Measurements from ENCODE around the gene TMEM131L.
"Not testable (repeated sequence)": the region's sequence is repeated elsewhere in the genome, so short reads cannot be mapped to it uniquely, and the experiment has no call there.

The TMEM131L gene

DNA sequence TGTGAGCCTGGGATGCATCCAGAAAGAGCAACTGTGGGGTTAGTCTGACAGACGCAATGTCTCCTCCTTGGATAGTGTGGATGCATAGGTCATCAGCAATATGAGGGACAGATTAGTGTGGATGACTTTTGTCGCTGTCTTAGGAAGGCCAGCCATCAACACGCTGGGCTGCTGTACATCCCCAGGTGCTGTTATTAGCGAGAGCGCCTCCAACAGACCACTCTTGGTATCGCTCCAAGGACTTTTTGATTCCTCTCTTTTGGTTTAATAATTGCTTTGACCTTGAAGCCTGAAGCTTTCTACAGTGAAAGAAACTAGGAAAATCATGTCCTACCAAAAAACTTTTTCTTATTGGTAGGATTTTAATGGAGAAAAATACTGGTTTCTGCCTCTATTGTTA, 76.7 kb downstream of the TMEM131L start:
- FAIRE-seq, result no peak
- no peak for DNase-seq (ENCODE audit: insufficient read length)
- peak; percentile 15; the same call in 1 of the 2 replicates for TF ChIP-seq POLR2AphosphoS5 (IDR thresholded peaks at IDR 0.05; ENCODE audit: low read depth, low read length)
- TF ChIP-seq POLR2A (IDR thresholded peaks at IDR 0.05; ENCODE audit: low read depth, low read length), result no peak
- TF ChIP-seq TAF1 (IDR thresholded peaks at IDR 0.05; ENCODE audit: borderline replicate concordance, low read depth, low read length), result no peak

DNA sequence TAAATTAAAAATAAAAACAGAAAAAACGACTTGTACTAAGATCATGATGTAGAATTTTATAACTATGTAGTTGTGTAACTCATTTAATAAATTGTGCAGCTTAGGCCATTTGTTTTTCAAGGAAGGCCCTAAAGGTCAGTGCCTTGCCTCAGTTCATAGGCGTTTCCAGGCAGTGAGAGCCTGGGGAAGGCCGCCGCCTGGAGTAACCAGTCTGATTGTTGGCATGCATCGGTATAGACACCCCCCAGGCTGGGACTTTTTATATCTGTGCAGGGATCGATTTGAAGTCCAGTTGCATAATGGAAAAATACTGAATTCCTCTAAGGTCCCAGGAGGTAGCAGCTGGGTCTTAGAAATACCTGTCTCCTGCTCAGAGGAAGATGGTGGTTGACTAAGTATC, 77.2 kb downstream of the TMEM131L start:
- FAIRE-seq, result no peak
- no peak for TF ChIP-seq TAF1 (IDR thresholded peaks at IDR 0.05; ENCODE audit: borderline replicate concordance, low read depth, low read length)
- no peak for TF ChIP-seq POLR2AphosphoS5 (IDR thresholded peaks at IDR 0.05; ENCODE audit: low read depth, low read length)
- no peak for TF ChIP-seq POLR2A (IDR thresholded peaks at IDR 0.05; ENCODE audit: low read depth, low read length)
- DNase-seq (ENCODE audit: insufficient read length), result no peak

DNA sequence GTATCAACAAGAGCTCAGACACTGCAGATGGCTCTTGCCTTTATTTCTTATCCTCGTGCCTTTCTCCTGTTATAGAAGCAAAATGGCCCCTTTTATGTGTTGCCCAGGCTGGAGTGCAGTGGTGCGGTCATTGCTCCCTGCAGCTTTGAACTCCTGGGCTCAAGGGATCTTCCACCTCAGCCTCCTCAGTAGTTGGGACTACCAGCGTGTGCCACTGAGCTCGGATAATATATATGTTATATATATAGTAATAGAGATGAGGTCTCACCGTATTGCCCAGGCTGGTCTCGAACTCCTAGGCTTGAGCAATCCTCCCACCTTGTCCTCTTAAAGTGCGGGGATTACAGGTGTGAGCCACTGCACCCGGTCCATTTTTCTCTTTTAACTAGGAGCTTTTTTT, 79.7 kb downstream of the TMEM131L start:
- no peak for DNase-seq (ENCODE audit: insufficient read length)
- FAIRE-seq, result no peak
- no peak for TF ChIP-seq TAF1 (IDR thresholded peaks at IDR 0.05; ENCODE audit: borderline replicate concordance, low read depth, low read length)
- no peak for TF ChIP-seq POLR2A (IDR thresholded peaks at IDR 0.05; ENCODE audit: low read depth, low read length)
- no peak for TF ChIP-seq POLR2AphosphoS5 (IDR thresholded peaks at IDR 0.05; ENCODE audit: low read depth, low read length)

DNA sequence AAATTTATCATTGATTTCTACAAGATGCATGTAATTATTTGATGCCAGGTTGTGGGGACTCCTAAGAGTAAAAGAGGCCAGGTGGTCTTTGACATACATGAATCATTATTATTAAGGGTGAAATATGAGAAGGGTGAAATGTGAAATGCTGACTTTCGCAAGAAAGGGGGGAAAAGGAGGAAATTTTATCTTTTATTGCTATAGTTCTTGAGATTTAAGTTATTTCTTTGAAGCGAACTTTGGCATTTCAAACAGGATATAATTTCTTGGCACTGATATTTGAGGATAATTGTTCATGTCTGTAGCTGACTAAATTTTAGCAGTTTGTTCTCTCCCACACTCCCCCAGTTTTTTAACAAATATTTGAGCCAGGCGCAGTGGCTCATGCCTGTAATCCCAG, 80.1 kb downstream of the TMEM131L start:
- TF ChIP-seq TAF1 (IDR thresholded peaks at IDR 0.05; ENCODE audit: borderline replicate concordance, low read depth, low read length), result no peak
- no peak for TF ChIP-seq POLR2AphosphoS5 (IDR thresholded peaks at IDR 0.05; ENCODE audit: low read depth, low read length)
- FAIRE-seq, result no peak
- no peak for DNase-seq (ENCODE audit: insufficient read length)

DNA sequence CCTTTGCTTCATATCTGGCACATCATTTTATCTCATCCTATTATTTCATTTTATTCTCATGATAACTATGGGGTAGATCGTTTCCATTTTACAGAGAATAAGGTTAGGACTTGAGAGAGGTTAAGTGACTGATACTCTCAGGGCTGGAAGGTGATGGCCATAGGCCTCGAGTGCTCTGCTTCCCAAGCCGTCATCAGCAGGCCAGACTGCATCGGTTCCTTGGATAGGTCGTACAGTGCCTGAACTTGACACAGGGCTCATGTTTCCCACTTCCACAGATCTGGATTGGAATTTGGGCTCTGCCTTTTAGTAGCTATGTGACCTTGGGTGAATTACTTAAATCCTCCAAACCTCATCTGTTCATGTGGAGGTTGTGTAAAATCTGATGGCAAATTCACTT, 81.4 kb downstream of the TMEM131L start:
- no peak for FAIRE-seq
- DNase-seq (ENCODE audit: insufficient read length), result no peak
- TF ChIP-seq TAF1 (IDR thresholded peaks at IDR 0.05; ENCODE audit: borderline replicate concordance, low read depth, low read length) (no peak), POLR2A (IDR thresholded peaks at IDR 0.05; ENCODE audit: low read depth, low read length) (no peak), POLR2AphosphoS5 (IDR thresholded peaks at IDR 0.05; ENCODE audit: low read depth, low read length) (no peak)

DNA sequence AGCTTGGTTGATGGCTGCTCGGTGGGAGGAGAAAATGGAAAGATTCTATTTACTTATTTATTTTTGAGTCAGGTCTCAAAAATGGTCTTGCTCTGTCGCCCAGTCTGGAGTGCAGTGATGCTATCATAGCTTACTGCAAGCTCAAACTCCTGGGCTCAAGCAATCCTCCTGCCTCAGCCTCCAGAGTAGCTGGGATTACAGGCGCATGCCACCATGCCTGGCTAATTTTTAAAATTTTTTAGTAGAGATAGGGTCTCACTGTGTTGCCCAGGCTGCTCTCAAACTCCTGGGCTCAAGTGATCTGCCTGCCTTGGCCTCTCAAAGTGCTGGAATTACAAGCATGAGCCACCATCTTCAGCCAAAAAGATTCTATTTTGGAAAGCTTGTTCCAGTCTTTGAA, 82.7 kb downstream of the TMEM131L start:
- FAIRE-seq; DNase-seq (ENCODE audit: insufficient read length): not testable (repeated sequence)

DNA sequence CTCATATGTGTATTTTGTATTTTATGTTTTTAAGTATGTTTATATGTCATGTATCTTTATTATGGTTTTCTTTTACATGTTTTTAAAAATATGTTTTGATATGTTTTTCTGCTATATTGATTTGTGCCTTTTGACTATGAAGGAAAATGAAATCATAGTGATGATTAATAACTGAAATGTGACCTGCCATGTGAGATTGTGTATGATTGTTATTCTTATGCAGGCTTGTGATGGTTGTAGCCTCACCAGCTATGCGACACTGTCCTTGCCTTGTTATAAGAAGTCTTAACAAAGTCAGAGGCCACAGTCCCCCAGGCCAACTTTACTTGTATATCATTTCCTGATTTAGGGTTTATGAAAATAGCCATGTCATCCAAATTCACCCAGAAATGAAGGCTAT, 83.2 kb downstream of the TMEM131L start:
- FAIRE-seq, result peak; percentile 75
- TF ChIP-seq POLR2AphosphoS5 (IDR thresholded peaks at IDR 0.05; ENCODE audit: low read depth, low read length) (no peak), TAF1 (IDR thresholded peaks at IDR 0.05; ENCODE audit: borderline replicate concordance, low read depth, low read length) (no peak), POLR2A (IDR thresholded peaks at IDR 0.05; ENCODE audit: low read depth, low read length) (no peak)
- DNase-seq (ENCODE audit: insufficient read length), result no peak

DNA sequence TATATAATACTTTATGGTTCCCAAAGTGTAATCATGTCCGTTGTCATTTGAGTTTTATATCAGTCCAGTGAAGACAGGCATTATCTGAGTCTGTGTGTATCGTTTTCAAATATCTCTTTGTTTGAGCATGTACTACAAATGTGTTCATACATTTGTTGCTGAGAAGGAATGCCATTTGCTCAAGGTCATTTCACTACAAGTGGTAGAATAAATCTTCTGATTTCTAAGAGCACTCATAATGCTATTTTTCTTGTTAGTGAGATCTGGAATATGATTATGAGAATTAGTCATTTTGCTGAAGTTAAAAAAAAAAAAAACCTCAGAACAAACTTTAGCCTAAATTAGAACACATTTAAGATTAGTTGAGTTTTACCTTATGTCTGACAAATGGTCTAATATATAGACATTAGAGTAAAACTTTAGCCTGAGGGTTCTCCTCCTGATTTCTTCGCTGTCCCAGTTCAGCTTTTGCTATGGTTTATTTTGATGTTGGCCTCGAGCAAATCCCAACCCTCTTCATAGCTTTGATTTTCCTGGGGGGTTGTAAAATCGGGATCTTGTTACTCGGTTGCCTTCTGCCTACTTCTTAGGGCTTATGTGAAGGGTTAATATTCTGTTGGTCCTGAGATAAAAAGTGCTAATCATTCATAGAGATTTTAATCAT, 87.1 kb downstream of the TMEM131L start:
- FAIRE-seq, result peak; percentile 70
- DNase-seq (ENCODE audit: insufficient read length), result no peak
- TF ChIP-seq POLR2A (IDR thresholded peaks at IDR 0.05; ENCODE audit: low read depth, low read length) (no peak), TAF1 (IDR thresholded peaks at IDR 0.05; ENCODE audit: borderline replicate concordance, low read depth, low read length) (no peak), POLR2AphosphoS5 (IDR thresholded peaks at IDR 0.05; ENCODE audit: low read depth, low read length) (no peak)

DNA sequence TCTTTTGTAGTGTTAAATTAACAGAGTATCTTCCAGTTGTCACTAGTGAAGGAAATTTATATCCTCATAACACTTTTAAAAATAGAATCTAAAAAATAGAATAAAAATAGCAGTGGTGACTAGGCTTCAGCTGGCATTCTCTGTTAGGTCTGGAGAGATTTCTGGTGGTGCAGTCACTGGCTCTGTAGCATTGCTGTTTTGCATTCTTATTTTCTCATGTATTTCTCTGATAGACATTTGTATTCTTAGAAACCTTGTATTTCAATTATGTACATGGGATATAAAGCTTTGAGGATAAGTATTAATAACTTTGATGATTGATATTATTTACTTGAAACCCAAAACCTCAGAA, 87.6 kb downstream of the TMEM131L start:
- DNase-seq (ENCODE audit: insufficient read length), result no peak
- no peak for FAIRE-seq
- no peak for TF ChIP-seq POLR2A (IDR thresholded peaks at IDR 0.05; ENCODE audit: low read depth, low read length)
- TF ChIP-seq TAF1 (IDR thresholded peaks at IDR 0.05; ENCODE audit: borderline replicate concordance, low read depth, low read length), result no peak
- TF ChIP-seq POLR2AphosphoS5 (IDR thresholded peaks at IDR 0.05; ENCODE audit: low read depth, low read length), result no peak

DNA sequence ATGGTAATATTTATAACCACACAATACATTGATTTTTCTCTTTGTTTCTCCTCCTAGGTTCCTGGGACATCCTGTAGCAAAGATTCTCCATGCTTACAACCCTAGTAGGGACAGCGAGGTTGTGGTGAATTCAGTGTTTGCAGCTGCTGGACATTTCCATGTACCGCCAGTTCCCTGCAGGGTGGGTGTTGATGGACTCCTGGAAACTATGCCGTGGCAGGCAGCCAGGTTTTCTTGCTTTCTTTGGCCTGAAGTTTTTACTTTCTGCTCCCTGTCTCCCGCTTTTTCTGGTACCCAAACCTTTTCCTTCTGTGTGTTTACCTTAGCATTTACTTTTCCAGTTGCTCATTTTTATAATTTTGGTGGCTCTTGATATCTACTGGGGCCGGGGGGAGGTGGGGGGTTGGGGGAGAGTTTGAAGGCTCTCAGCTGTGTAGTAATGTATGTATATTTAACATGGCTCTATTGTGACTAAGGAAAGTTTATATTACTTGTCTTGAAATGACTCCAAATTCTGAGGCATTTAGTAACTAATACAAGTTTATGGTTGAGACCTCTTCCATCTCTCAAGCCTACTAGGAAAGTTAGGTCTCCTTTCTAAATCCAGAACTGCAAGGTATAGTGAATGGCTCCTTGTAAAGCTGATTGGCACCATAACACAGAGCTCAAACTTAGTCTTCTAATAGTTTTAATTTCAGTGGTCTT, 89.7 kb downstream of the TMEM131L start:
- no peak for DNase-seq (ENCODE audit: insufficient read length)
- FAIRE-seq, result no peak
- no peak for TF ChIP-seq POLR2A (IDR thresholded peaks at IDR 0.05; ENCODE audit: low read depth, low read length)
- TF ChIP-seq POLR2AphosphoS5 (IDR thresholded peaks at IDR 0.05; ENCODE audit: low read depth, low read length), result no peak
- no peak for TF ChIP-seq TAF1 (IDR thresholded peaks at IDR 0.05; ENCODE audit: borderline replicate concordance, low read depth, low read length)

DNA sequence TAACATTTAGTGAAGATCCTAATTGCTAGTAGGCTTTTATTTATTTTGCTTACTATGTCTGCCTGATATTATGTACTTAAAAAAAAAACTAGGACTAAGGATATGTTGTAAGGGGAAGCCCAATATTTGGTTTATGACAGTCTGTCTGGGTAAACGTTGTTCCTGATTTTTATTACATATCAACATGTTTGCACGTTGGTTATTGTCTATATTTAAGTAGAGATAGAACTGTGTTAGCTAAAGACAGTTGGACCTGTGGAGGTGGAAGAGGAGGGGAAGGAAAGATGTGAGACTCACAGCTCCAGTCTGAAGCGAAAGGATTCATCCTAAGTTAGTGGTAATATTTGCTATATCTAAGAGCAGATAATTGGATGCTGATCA, 90.3 kb downstream of the TMEM131L start:
- FAIRE-seq (no peak), DNase-seq (ENCODE audit: insufficient read length) (no peak)
- TF ChIP-seq TAF1 (IDR thresholded peaks at IDR 0.05; ENCODE audit: borderline replicate concordance, low read depth, low read length), result no peak
- TF ChIP-seq POLR2AphosphoS5 (IDR thresholded peaks at IDR 0.05; ENCODE audit: low read depth, low read length), result no peak
- no peak for TF ChIP-seq POLR2A (IDR thresholded peaks at IDR 0.05; ENCODE audit: low read depth, low read length)

DNA sequence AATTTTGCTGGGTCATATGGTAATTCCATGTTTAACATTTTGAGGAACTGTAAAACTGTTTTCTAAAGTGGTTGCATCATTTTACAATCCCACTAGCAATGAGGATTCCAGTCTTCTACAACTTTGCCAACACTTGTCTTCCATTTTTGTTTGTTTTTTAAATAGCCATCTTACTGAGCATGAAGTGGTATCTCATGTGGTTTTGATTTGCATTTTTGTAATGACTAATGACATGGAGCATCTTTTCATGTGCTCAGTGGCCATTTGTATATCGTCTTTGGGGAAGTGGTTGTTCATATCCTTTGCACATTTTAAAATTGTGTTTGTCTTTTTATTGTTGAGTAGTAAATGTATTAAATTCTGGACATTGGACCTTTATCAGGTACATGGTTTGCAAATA, 94.7 kb downstream of the TMEM131L start:
- TF ChIP-seq POLR2A (IDR thresholded peaks at IDR 0.05; ENCODE audit: low read depth, low read length) (no peak), TAF1 (IDR thresholded peaks at IDR 0.05; ENCODE audit: borderline replicate concordance, low read depth, low read length) (no peak), POLR2AphosphoS5 (IDR thresholded peaks at IDR 0.05; ENCODE audit: low read depth, low read length) (no peak)
- FAIRE-seq (peak; percentile 42), DNase-seq (ENCODE audit: insufficient read length) (no peak)

Data from GM12892 (cell line).